Tibial nerve (tissue), 4 donors: ENCODE results near the gene SH3BP1. TPM values are rescaled to one million over a fixed set of nuclear protein-coding genes. Genes with fewer than 3 reads are reported as not detected.
A peak's percentile ranks its signal among the peaks of the same experiment; 100 is the strongest.

Experiments
- DNase-seq, 2 donors: peaks; one replicate each; pipeline ENCODE4 v3.0.0-alpha.2; 2019; ENCODE audit warnings: low spot score in 2 of 2
- H3K27ac ChIP-seq, 4 donors: fragments of 200-600 bp; sonication (generic) in 3 of 4; one replicate each; pipeline ENCODE4 v1.5.1; 2017 to 2019; ENCODE audit warnings: mild to moderate bottlenecking in 1 of 4
- H3K27me3 ChIP-seq, 2 donors: fragments of 200-600 bp; sonication (generic) in 1 of 2; one replicate each; pipeline versions ENCODE4 v1.5.1 to v1.6.0; 2017 to 2019
- H3K36me3 ChIP-seq, 3 donors: fragments of 200-600 bp; sonication (generic); one replicate each; pipeline ENCODE4 v1.5.1; 2018 to 2019
- H3K4me1 ChIP-seq, 4 donors: fragments of 200-600 bp; sonication (generic) in 3 of 4; one replicate each; pipeline ENCODE4 v1.5.1; 2017 to 2019
- H3K4me3 ChIP-seq, 4 donors: fragments of 200-600 bp; sonication (generic) in 3 of 4; one replicate each; pipeline ENCODE4 v1.5.1; 2017 to 2019; ENCODE audit warnings: mild to moderate bottlenecking in 1 of 4, moderate library complexity in 1 of 4
- H3K9me3 ChIP-seq, 4 donors: fragments of 200-600 bp; sonication (generic) in 3 of 4; one replicate each; pipeline ENCODE4 v1.5.1; 2017 to 2019
- CTCF ChIP-seq, 5 experiments: fragments of 200-600 bp in 3 of 5; fragments of 450-650 bp in 2 of 5; sonication (generic) in 3 of 5; IDR thresholded peaks; one replicate each; pipeline ENCODE4 v1.5.1; 2016 to 2019; ENCODE audit warnings: antibody characterized with exemption in 5 of 5, mild to moderate bottlenecking in 3 of 5, moderate library complexity in 2 of 5
- EP300 ChIP-seq, 2 donors: sonication (generic); formaldehyde crosslinking; IDR thresholded peaks; one replicate each; pipeline ENCODE4 v1.6.1; 2017; ENCODE audit warnings: antibody characterized with exemption in 2 of 2, mild to moderate bottlenecking in 1 of 2
- POLR2A ChIP-seq, 2 donors: fragments of 450-650 bp; IDR thresholded peaks; one replicate each; pipeline ENCODE4 v1.6.1; 2017; ENCODE audit warnings: antibody characterized with exemption in 2 of 2, mild to moderate bottlenecking in 2 of 2, moderate library complexity in 2 of 2
- WGBS, 2 donors: methylation state at CpG; one replicate each; pipeline ENCODE4 v1.1.5; 2018; 5-methylcytosine and 5-hydroxymethylcytosine counted together
- total RNA-seq, 4 donors: library from RNA; depleted of rRNA; stranded (reverse); fragments of >200 nt; gene quantifications; one replicate each; pipeline ENCODE4 v1.1.0, GENCODE V29; 2016

SH3BP1 gene
- total RNA-seq, 4 donors from 2014 or later, result 7.5 to 19.8 (median 13.9) TPM

GRCh38 chr22:37641561-37641949 lies 2.1 kb downstream of the SH3BP1 start:
- no peaks in the 10 kb centered on the region for H3K27me3 ChIP-seq
- 92% methylated on average over 5 of the region's 5 CpGs for WGBS, 2 donors
- no peak overlapping the region for H3K4me3 ChIP-seq
- no peaks in the 10 kb centered on the region for H3K9me3 ChIP-seq
- DNase-seq, result no peak
- H3K36me3 ChIP-seq, result peaks cover 0 to 6% (median 0%) of the 10 kb centered on the region in 3 donors
- TF ChIP-seq CTCF (IDR thresholded peaks at IDR 0.05) (no peak), EP300 (IDR thresholded peaks at IDR 0.05) (no peak), POLR2A (IDR thresholded peaks at IDR 0.05) (no peak)
- peaks cover 0 to 55% (median 41%) of the 10 kb centered on the region in 4 donors for H3K4me1 ChIP-seq
- H3K27ac ChIP-seq, result peak overlapping the region in 1 of 4 donors; percentile 87

GRCh38 chr22:37643225-37643847 lies 3.9 kb downstream of the SH3BP1 start:
- Histone ChIP-seq H3K27ac (peak overlapping the region in 3 of 4 donors; percentile 18 to 87 (median 45)), H3K36me3 (peaks cover 0 to 18% (median 0%) of the 10 kb centered on the region in 3 donors)
- WGBS, 2 donors, result 37 to 42% methylated on average over 5 to 9 of the region's 9 CpGs

GRCh38 chr22:37647317-37647716 lies 7.8 kb downstream of the SH3BP1 start:
- Histone ChIP-seq H3K27ac (no peak overlapping the region), H3K9me3 (no peaks in the 10 kb centered on the region), H3K27me3 (no peaks in the 10 kb centered on the region), H3K4me1 (peaks cover 0 to 13% (median 4%) of the 10 kb centered on the region in 4 donors), H3K4me3 (no peak overlapping the region), H3K36me3 (peaks cover 0 to 46% (median 15%) of the 10 kb centered on the region in 3 donors)
- TF ChIP-seq POLR2A (IDR thresholded peaks at IDR 0.05), result no peak
- TF ChIP-seq EP300 (IDR thresholded peaks at IDR 0.05), result no peak
- TF ChIP-seq CTCF (IDR thresholded peaks at IDR 0.05), result no peak
- 93 to 96% methylated on average over 9 of the region's 9 CpGs for WGBS, 2 donors
- no peak for DNase-seq

More at GRCh38 chr22:37643225-37643847, 3.9 kb downstream of the SH3BP1 start:
- Histone ChIP-seq H3K9me3 (no peaks in the 10 kb centered on the region), H3K4me1 (peaks cover 0 to 46% (median 28%) of the 10 kb centered on the region in 4 donors), H3K27me3 (no peaks in the 10 kb centered on the region), H3K4me3 (no peak overlapping the region)
- no peak for TF ChIP-seq EP300 (IDR thresholded peaks at IDR 0.05)
- peak; percentile 85 to 96 (median 93) for TF ChIP-seq CTCF (IDR thresholded peaks at IDR 0.05)
- peak; percentile 86 to 96 for DNase-seq

- Histone ChIP-seq H3K27me3 (no peaks in the 10 kb centered on the region), H3K9me3 (no peaks in the 10 kb centered on the region), H3K4me3 (no peak overlapping the region), H3K36me3 (peaks cover 0 to 50% (median 16%) of the 10 kb centered on the region in 3 donors), H3K4me1 (peaks cover 0 to 10% (median 4%) of the 10 kb centered on the region in 4 donors), H3K27ac (no peak overlapping the region)
- 76 to 81% methylated on average over 9 of the region's 9 CpGs for WGBS, 2 donors
- DNase-seq, result no peak
- TF ChIP-seq CTCF (IDR thresholded peaks at IDR 0.05) (no peak), POLR2A (IDR thresholded peaks at IDR 0.05) (no peak)
These were observed 8.5 kb downstream of the SH3BP1 start for GRCh38 chr22:37647928-37648327.

- TF ChIP-seq POLR2A (IDR thresholded peaks at IDR 0.05), result no peak
- TF ChIP-seq CTCF (IDR thresholded peaks at IDR 0.05), result no peak
- no peak for TF ChIP-seq EP300 (IDR thresholded peaks at IDR 0.05)
- no peaks in the 10 kb centered on the region for H3K9me3 ChIP-seq
- no peaks in the 10 kb centered on the region for H3K27me3 ChIP-seq
- DNase-seq, result no peak
- peaks cover 0 to 55% (median 16%) of the 10 kb centered on the region in 3 donors for H3K36me3 ChIP-seq
- 95 to 96% methylated on average over 17 of the region's 17 CpGs for WGBS, 2 donors
- peaks cover 0 to 6% (median 0%) of the 10 kb centered on the region in 4 donors for H3K4me1 ChIP-seq
- H3K27ac ChIP-seq, result no peak overlapping the region
- H3K4me3 ChIP-seq, result no peak overlapping the region
These were observed 11.1 kb downstream of the SH3BP1 start for GRCh38 chr22:37650463-37651136.
